GM23338 (cell line): ENCODE data around the gene MARVELD3. TPM values are rescaled to one million over a fixed set of nuclear protein-coding genes. Genes with fewer than 3 reads are reported as not detected.

Source experiments
- ATAC-seq: fragments of 200-7000 bp; cut with Tn5 transposase; 3 replicates; pipeline ENCODE4 v1.9.1; 2020
- DNase-seq: peaks from one replicate; pipeline ENCODE4 v3.0.0-alpha.2; 2015; ENCODE audit warnings: low spot score
- H2AFZ ChIP-seq: fragments of 200-600 bp; sonication (generic); 2 replicates; pipeline ENCODE4 v1.8.0; 2016; ENCODE audit warnings: antibody characterized with exemption, mild to moderate bottlenecking, moderate library complexity
- H3F3A ChIP-seq: fragments of 200-600 bp; sonication (generic); replicated peaks from 2 replicates; pipeline ENCODE4 v1.8.0; 2017; ENCODE audit warnings: antibody characterized with exemption, mixed run types, low read depth
- H3K27ac ChIP-seq: fragments of 200-600 bp; sonication (generic); 2 replicates; pipeline ENCODE4 v1.6.1; 2016; ENCODE audit warnings: low read depth
- H3K27me3 ChIP-seq: fragments of 200-600 bp; sonication (generic); 2 replicates; pipeline ENCODE4 v1.8.0; 2016; ENCODE audit warnings: mild to moderate bottlenecking, mixed run types, moderate library complexity; ENCODE audit not compliant: insufficient read depth
- H3K36me3 ChIP-seq: fragments of 200-600 bp; sonication (generic); 2 replicates; pipeline ENCODE4 v1.8.0; 2016; ENCODE audit warnings: mild to moderate bottlenecking; ENCODE audit not compliant: insufficient read depth
- H3K4me1 ChIP-seq: fragments of 200-600 bp; sonication (generic); 2 replicates; pipeline ENCODE4 v1.8.0; 2016; ENCODE audit warnings: mild to moderate bottlenecking, moderate library complexity; ENCODE audit not compliant: insufficient read depth
- H3K4me2 ChIP-seq: fragments of 200-600 bp; sonication (generic); 2 replicates; pipeline ENCODE4 v1.7.1; 2017; ENCODE audit warnings: mixed run types
- H3K4me3 ChIP-seq: fragments of 200-600 bp; sonication (generic); 2 replicates; pipeline ENCODE4 v1.6.1; 2016; ENCODE audit warnings: mixed run types
- H3K79me2 ChIP-seq: fragments of 200-600 bp; sonication (generic); replicated peaks from 2 replicates; pipeline ENCODE4 v1.8.0; 2017; ENCODE audit warnings: mild to moderate bottlenecking; ENCODE audit not compliant: insufficient read depth
- H3K9me2 ChIP-seq: fragments of 200-600 bp; sonication (generic); 2 replicates; pipeline ENCODE4 v1.8.0; 2017; ENCODE audit not compliant: insufficient read depth
- H4K20me1 ChIP-seq: fragments of 200-600 bp; sonication (generic); replicated peaks from 2 replicates; pipeline ENCODE4 v1.8.0; 2017; ENCODE audit warnings: mild to moderate bottlenecking; ENCODE audit not compliant: insufficient read depth
- H3K27ac Mint-ChIP-seq: 2 replicates; pipeline ENCODE4 v1.8.0; 2020; ENCODE audit warnings: inconsistent platforms, mild to moderate bottlenecking, moderate library complexity, mixed read lengths
- H3K27me3 Mint-ChIP-seq: 3 replicates; pipeline ENCODE4 v1.8.0; 2022; ENCODE audit warnings: low read depth, mild to moderate bottlenecking, moderate library complexity, mixed read lengths, inconsistent platforms; ENCODE audit not compliant: insufficient read depth, poor library complexity
- H3K36me3 Mint-ChIP-seq: 3 replicates; pipeline ENCODE4 v1.8.0; 2021; ENCODE audit warnings: low read depth, mild to moderate bottlenecking, inconsistent platforms, moderate library complexity, mixed read lengths
- H3K4me1 Mint-ChIP-seq: 3 replicates; pipeline ENCODE4 v1.8.0; 2020; ENCODE audit warnings: mild to moderate bottlenecking, inconsistent platforms, mixed read lengths
- H3K4me3 Mint-ChIP-seq: 3 replicates; pipeline ENCODE4 v1.8.0; 2021; ENCODE audit warnings: moderate library complexity, mild to moderate bottlenecking, inconsistent platforms, mixed read lengths
- H3K9me3 Mint-ChIP-seq: 3 replicates; pipeline ENCODE4 v1.8.0; 2020; ENCODE audit warnings: moderate library complexity, mild to moderate bottlenecking, inconsistent platforms, mixed read lengths
- CTCF ChIP-seq, 2 experiments: fragments of 200-600 bp in 1 of 2; sonication (generic) in 1 of 2; conservative IDR thresholded peaks; 2 replicates each; pipeline versions ENCODE4 v1.5.1 to v1.6.1; 2016 to 2017; ENCODE audit warnings: antibody characterized with exemption in 2 of 2, low read depth in 2 of 2, mild to moderate bottlenecking in 2 of 2, moderate library complexity in 1 of 2
- EZH2 ChIP-seq: fragments of 200-600 bp; sonication (generic); IDR thresholded peaks from one replicate; pipeline ENCODE4 v1.8.0; 2017; ENCODE audit warnings: antibody characterized with exemption, mild to moderate bottlenecking, low read depth; ENCODE audit not compliant: unreplicated experiment
- JUNB ChIP-seq: IDR thresholded peaks from one replicate; pipeline ENCODE4 v1.6.1; 2016; ENCODE audit warnings: antibody characterized with exemption; ENCODE audit not compliant: unreplicated experiment
- NANOG ChIP-seq: IDR thresholded peaks from 2 replicates; pipeline ENCODE4 v1.6.1; 2016; ENCODE audit warnings: antibody characterized with exemption, borderline replicate concordance
- REST ChIP-seq: IDR thresholded peaks from one replicate; pipeline ENCODE4 v1.6.1; 2018; ENCODE audit warnings: antibody characterized with exemption; ENCODE audit not compliant: unreplicated experiment
- ZNF114 ChIP-seq: fragments of 250-450 bp; sonication (Bioruptor Pico); IDR thresholded peaks from 2 replicates; pipeline ENCODE4 v1.5.0; 2020; ENCODE audit warnings: mild to moderate bottlenecking, moderate library complexity
- ZNF331 ChIP-seq: fragments of 250-450 bp; sonication (Bioruptor Pico); IDR thresholded peaks from 2 replicates; pipeline ENCODE4 v1.5.0; 2020; ENCODE audit warnings: low read depth, mild to moderate bottlenecking, moderate library complexity
- polyA plus RNA-seq: library from polyadenylated mRNA; unstranded; fragments of >200 nt; fragmentation: Nextera tagmentation; extraction: Ambion mirVana; gene quantifications from 2 replicates; pipeline ENCODE4 v1.2.1, GENCODE V29; 2016
- total RNA-seq: library from RNA; depleted of rRNA; stranded (reverse); fragments of >200 nt; shearing (Covaris generic); gene quantifications from 2 replicates; pipeline ENCODE4 v1.2.3, GENCODE V29; 2014
- TF ChIP-seq, protein P1 (sequence below): IDR thresholded peaks from 2 replicates; pipeline ENCODE4 v1.6.1; 2016; ENCODE audit warnings: antibody characterized with exemption

Gene MARVELD3
- total and polyA plus RNA-seq, 2 experiments from 2014 or later: 23.4 to 32.7 TPM

DNA sequence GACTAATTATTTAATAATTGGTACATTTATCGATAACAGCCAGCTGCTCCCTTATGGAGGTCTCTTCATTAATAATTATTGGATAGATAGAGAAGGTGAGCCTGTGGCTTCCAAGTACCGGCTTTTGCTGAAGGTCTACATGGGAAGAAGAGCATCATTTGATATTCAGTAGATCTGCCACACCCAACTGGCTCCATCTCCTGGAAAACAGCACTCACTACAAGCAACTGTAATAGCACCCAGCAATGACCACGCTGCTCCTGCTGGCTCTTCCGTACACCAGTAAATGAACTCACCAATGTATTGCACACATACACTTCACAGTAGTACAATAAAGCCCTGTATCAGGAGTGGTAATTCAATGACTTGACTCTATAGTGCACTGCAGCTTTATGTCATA is 19.5 kb downstream of the MARVELD3 start:
- Histone ChIP-seq H3K36me3 (peaks cover 5% of the 10 kb centered on the region), H2AFZ (no peak overlapping the region), H4K20me1 (peaks cover 16% of the 10 kb centered on the region; the same call in 1 of the 2 replicates), H3K79me2 (no peaks in the 10 kb centered on the region), H3K9me2 (no peaks in the 10 kb centered on the region), H3K27me3 (no peaks in the 10 kb centered on the region), H3F3A (peaks cover 7% of the 10 kb centered on the region; the same call in 1 of the 2 replicates), H3K4me3 (no peak overlapping the region), H3K4me2 (no peak overlapping the region), H3K4me1 (peaks cover 6% of the 10 kb centered on the region; the same call in 1 of the 2 replicates), H3K27ac (no peak overlapping the region)
- Mint-ChIP-seq H3K27ac (no peak overlapping the region), H3K4me1 (peaks cover 5% of the 10 kb centered on the region; the same call in 2 of the 3 replicates), H3K27me3 (peaks cover 2% of the 10 kb centered on the region), H3K9me3 (no peaks in the 10 kb centered on the region), H3K4me3 (no peak overlapping the region), H3K36me3 (peaks cover 25% of the 10 kb centered on the region)
- peak; percentile 76 for ATAC-seq
- peak; percentile 70 for DNase-seq
- TF ChIP-seq CTCF (conservative IDR thresholded peaks at IDR 0.05; ENCODE audit: low read depth in 2 of 2) (peak; percentile 61 to 75), REST (no peak)

DNA sequence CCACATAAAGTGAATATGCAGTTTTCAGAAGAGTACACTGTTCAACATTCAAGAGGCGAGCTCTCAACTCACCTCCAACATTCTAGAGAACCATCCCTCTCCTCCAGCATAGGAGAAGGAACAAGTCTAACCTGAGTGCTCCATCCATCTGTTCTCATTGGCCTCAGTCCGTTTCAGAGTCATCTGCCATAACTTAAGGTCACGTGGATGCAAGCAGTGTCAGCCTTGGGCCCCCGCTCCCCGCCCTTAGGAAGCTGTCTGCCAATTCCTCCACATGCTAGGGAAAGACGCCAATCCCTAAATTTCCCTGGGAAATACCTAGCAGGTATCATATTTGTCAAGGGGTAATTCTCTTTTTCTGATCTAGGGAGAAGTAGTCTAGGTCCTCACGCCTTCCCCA is 21.4 kb downstream of the MARVELD3 start:
- no peak for TF ChIP-seq NANOG
- no peak for TF ChIP-seq ZNF331
- TF ChIP-seq, protein P1, sequence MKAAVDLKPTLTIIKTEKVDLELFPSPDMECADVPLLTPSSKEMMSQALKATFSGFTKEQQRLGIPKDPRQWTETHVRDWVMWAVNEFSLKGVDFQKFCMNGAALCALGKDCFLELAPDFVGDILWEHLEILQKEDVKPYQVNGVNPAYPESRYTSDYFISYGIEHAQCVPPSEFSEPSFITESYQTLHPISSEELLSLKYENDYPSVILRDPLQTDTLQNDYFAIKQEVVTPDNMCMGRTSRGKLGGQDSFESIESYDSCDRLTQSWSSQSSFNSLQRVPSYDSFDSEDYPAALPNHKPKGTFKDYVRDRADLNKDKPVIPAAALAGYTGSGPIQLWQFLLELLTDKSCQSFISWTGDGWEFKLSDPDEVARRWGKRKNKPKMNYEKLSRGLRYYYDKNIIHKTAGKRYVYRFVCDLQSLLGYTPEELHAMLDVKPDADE: no peak
- TF ChIP-seq CTCF (conservative IDR thresholded peaks at IDR 0.05; ENCODE audit: low read depth in 2 of 2): no peak
- TF ChIP-seq EZH2: no peak
- no peak for TF ChIP-seq ZNF114 (CRISPR knock-in tag)
- no peak for TF ChIP-seq JUNB
- no peaks in the 10 kb centered on the region for H3K9me3 Mint-ChIP-seq
- no peak overlapping the region for H3K4me2 ChIP-seq

More for the DNA sequence above, 21.4 kb downstream of the MARVELD3 start:
- no peak for ATAC-seq
- Histone ChIP-seq H3K36me3 (peaks cover 5% of the 10 kb centered on the region), H3K9me2 (no peaks in the 10 kb centered on the region), H3K27ac (no peak overlapping the region), H4K20me1 (peaks cover 16% of the 10 kb centered on the region), H3F3A (peaks cover 7% of the 10 kb centered on the region; the same call in 1 of the 2 replicates), H3K4me1 (peaks cover 6% of the 10 kb centered on the region; the same call in 1 of the 2 replicates), H3K79me2 (no peaks in the 10 kb centered on the region), H3K27me3 (no peaks in the 10 kb centered on the region), H3K4me3 (no peak overlapping the region), H2AFZ (no peak overlapping the region)
- Mint-ChIP-seq H3K4me1 (peaks cover 5% of the 10 kb centered on the region; the same call in 2 of the 3 replicates), H3K27me3 (peaks cover 2% of the 10 kb centered on the region), H3K36me3 (peaks cover 19% of the 10 kb centered on the region), H3K27ac (no peak overlapping the region), H3K4me3 (no peak overlapping the region)
- DNase-seq: no peak
